HG02571 (cell line): ENCODE data around the gene SPDEF.

Experiments used
- ATAC-seq: cut with Tn5 transposase; IDR thresholded peaks from one replicate; pipeline ENCODE4 v1.9.1; 2021; ENCODE audit warnings: mild to moderate bottlenecking, moderate library complexity; ENCODE audit not compliant: unreplicated experiment

SPDEF gene

GRCh38 chr6:34489207-34489805 lies 66.8 kb downstream of the SPDEF start:
- ATAC-seq, result no peak
